ENCODE measurements around the gene ZFAND3. TPM values are rescaled to one million over a fixed set of nuclear protein-coding genes. Genes with fewer than 3 reads are reported as not detected.

Gene ZFAND3
- total RNA-seq, 4 donors from 2014 or later, result 45.0 to 55.2 (median 49.5) TPM

- Histone ChIP-seq H3K27me3 (no peaks in the 10 kb centered on the region), H3K27ac (no peak overlapping the region), H3K36me3 (no peaks in the 10 kb centered on the region), H3K9me3 (no peaks in the 10 kb centered on the region), H3K4me1 (peaks cover 4 to 5% of the 10 kb centered on the region in 2 donors), H3K4me3 (no peak overlapping the region)
- in situ Hi-C loops (cut with MboI; ENCODE audit: low sequenced_read_pairs in 4 of 4), result loop anchor here in 1 of 4 donors (25.0 kb wide), 1 partner anchor 312 kb away; no protein-coding TSS in a partner anchor
- intact Hi-C loops (cut with DNase I; ENCODE audit: low total_unique reads), result loop anchor here (5.0 kb wide), 1 partner anchor 317 kb away; no protein-coding TSS in a partner anchor
- ATAC-seq (no peak), DNase-seq (no peak)
- TF ChIP-seq CTCF (IDR thresholded peaks at IDR 0.05 in 4 of 5, conservative IDR thresholded peaks at IDR 0.05 in 1 of 5) (no peak), POLR2A (IDR thresholded peaks at IDR 0.05) (no peak)
These were observed 355.4 kb downstream of the ZFAND3 start for GRCh38 chr6:38174806-38175495.

- ATAC-seq, result no peak
- intact Hi-C loops (cut with DNase I; ENCODE audit: low total_unique reads), result loop anchor here (5.0 kb wide), 1 partner anchor 317 kb away; no protein-coding TSS in a partner anchor
- Histone ChIP-seq H3K36me3 (no peaks in the 10 kb centered on the region), H3K9me3 (no peaks in the 10 kb centered on the region), H3K27me3 (no peaks in the 10 kb centered on the region), H3K27ac (no peak overlapping the region), H3K4me1 (peaks cover 4 to 5% of the 10 kb centered on the region in 2 donors), H3K4me3 (no peak overlapping the region)
- no peak for TF ChIP-seq CTCF (IDR thresholded peaks at IDR 0.05 in 4 of 5, conservative IDR thresholded peaks at IDR 0.05 in 1 of 5)
- no peak for TF ChIP-seq POLR2A (IDR thresholded peaks at IDR 0.05)
- in situ Hi-C loops (cut with MboI; ENCODE audit: low sequenced_read_pairs in 4 of 4), result loop anchor here in 1 of 4 donors (25.0 kb wide), 1 partner anchor 312 kb away; no protein-coding TSS in a partner anchor
- no peak for DNase-seq
These were observed 356.3 kb downstream of the ZFAND3 start for GRCh38 chr6:38175786-38176185.

DNA sequence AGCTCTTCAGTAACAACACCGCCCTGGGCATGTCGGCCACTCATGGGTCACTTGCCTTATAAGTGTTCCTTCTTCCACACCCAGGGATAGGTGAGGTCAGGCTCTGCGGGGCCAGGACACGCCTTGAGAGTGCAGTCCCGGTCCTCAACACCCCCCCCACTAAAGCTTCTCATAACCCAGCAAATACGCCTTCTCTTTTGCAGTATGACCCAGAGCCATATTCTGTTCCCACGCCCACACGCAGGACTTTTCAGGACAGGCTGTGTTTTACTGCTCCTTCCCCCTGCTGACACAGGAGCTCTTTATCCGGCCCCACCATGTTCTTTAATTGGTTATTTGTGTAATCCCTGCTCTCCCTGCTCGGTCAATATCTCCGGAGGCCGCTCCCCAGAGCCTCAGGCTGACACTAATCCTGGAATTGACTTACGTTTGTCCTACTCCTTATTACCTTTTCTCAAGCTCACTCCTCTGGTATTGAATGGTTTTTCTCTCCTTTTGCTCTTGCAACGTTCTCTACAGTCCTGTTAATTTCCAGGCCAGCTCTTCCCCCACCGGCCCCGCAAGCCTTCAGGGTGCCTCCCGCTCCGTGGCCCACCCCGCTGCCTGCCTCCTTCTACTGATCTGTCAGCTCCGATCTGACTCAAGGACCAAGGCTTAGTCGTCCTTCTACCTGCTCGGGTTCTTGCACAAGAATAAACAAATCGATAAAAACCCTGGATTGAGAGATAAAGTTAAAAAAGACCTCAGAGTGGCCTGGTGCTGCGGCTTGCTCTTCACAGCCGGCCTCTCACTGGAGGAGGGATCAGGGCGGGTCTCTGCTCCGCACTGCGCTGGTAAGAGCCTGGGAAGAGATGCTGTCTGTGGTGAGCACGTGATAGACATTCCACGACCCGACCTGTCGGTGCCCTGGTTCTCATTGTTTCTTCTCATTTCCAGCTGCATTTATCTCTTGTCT lies 357.5 kb downstream of the ZFAND3 start:
- Histone ChIP-seq H3K4me1 (peaks cover 4 to 5% of the 10 kb centered on the region in 2 donors), H3K4me3 (no peak overlapping the region), H3K27me3 (no peaks in the 10 kb centered on the region), H3K9me3 (no peaks in the 10 kb centered on the region), H3K36me3 (no peaks in the 10 kb centered on the region), H3K27ac (no peak overlapping the region)
- TF ChIP-seq POLR2A (IDR thresholded peaks at IDR 0.05), result no peak
- no peak for TF ChIP-seq CTCF (IDR thresholded peaks at IDR 0.05 in 4 of 5, conservative IDR thresholded peaks at IDR 0.05 in 1 of 5)
- in situ Hi-C loops (cut with MboI; ENCODE audit: low sequenced_read_pairs in 4 of 4), result loop anchor here in 1 of 4 donors (25.0 kb wide), 1 partner anchor 310 kb away; no protein-coding TSS in a partner anchor
- ATAC-seq (no peak), DNase-seq (no peak)
- intact Hi-C loops (cut with DNase I; ENCODE audit: low total_unique reads), result loop anchor here (5.0 kb wide), 1 partner anchor 315 kb away; no protein-coding TSS in a partner anchor

DNA sequence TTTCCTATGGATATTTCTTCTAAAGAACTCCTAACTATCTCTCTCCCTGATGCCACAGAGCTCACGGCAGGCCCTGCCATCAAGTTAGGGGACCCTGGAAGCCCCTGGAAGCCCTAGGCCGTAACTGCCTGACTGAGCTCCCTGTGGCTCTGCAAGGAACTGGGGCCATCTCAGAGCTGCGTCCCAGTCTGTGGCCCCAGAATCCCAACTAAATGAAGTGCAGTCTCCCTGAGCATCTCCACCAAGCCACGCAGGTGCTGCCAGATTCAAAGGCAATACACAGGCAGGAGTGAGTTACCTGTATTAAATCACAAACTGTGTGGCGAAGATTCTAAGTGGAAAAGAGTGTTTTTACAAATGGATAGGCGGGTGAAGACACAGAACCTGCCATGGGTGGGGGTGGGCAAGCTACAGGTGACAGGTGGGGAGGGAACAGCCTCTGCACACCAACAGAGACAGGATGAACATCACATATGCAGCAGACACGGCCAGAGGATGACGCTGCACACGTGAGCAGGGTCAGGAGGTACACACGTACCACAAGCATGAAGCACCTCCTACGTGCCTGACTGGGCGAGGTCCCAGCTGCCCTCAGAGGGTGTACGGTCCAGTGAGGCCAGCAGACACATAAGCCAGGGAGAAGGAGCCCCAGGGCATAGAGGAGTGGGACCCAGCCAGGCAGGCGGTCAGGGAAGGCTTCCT lies 358.5 kb downstream of the ZFAND3 start:
- no peaks in the 10 kb centered on the region for H3K9me3 ChIP-seq
- H3K27me3 ChIP-seq, result no peaks in the 10 kb centered on the region
- peaks cover 4 to 5% of the 10 kb centered on the region in 2 donors for H3K4me1 ChIP-seq
- ATAC-seq (no peak), DNase-seq (no peak)
- H3K4me3 ChIP-seq, result no peak overlapping the region
- no peak for TF ChIP-seq CTCF (IDR thresholded peaks at IDR 0.05 in 4 of 5, conservative IDR thresholded peaks at IDR 0.05 in 1 of 5)
- TF ChIP-seq POLR2A (IDR thresholded peaks at IDR 0.05), result no peak
- H3K36me3 ChIP-seq, result no peaks in the 10 kb centered on the region
- intact Hi-C loops (cut with DNase I; ENCODE audit: low total_unique reads), result loop anchor here (5.0 kb wide), 1 partner anchor 314 kb away; no protein-coding TSS in a partner anchor
- in situ Hi-C loops (cut with MboI; ENCODE audit: low sequenced_read_pairs in 4 of 4), result loop anchor here in 1 of 4 donors (25.0 kb wide), 1 partner anchor 309 kb away; no protein-coding TSS in a partner anchor
- no peak overlapping the region for H3K27ac ChIP-seq

All from gastrocnemius medialis (tissue), 4 donors.